ENCODE data around the gene BEGAIN.

DNA sequence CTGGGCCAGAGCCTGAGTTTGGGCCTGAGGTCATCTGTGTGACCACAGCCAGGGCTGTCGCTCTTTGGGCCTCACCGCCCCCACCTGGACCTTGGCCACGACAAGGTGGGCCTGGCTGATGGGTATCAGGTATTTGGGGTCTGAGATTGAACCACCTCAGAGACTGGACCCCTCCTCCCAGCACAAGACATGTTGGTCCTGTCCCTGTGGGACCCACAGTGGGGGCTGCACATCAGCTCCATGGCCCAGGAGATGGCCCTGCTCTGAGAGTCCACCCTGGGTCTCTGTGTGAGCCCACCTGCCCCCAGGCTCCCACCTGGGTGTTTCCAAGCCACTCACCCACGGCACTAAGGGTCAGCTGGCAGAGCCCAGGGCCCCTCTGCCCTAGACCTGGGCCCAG lies 20.6 kb downstream of the BEGAIN start:
- no peak for TF ChIP-seq POLR2AphosphoS5 (IDR thresholded peaks at IDR 0.05)
- no peak for TF ChIP-seq CTCF (IDR thresholded peaks at IDR 0.05)
- no peak for TF ChIP-seq EP300 (IDR thresholded peaks at IDR 0.05)

Data from suprapubic skin (tissue), 4 donors.